Psoas muscle (tissue), 8 donors: ENCODE measurements around the gene UBE2U. TPM values are rescaled to one million over a fixed set of nuclear protein-coding genes. Genes with fewer than 3 reads are reported as not detected.

Experiments
- ATAC-seq, 4 donors: fragments of 200-7000 bp; cut with Tn5 transposase; one replicate each; pipeline ENCODE4 v1.9.1; 2020; ENCODE audit warnings: moderate library complexity in 3 of 4, mild to moderate bottlenecking in 2 of 4
- DNase-seq, 2 donors: peaks; one replicate each; pipeline ENCODE4 v3.0.0-alpha.2; 2020
- H3K27ac ChIP-seq: fragments of 200-600 bp; one replicate; pipeline ENCODE4 v1.8.0; 2022
- H3K27me3 ChIP-seq, 3 donors: fragments of 200-600 bp in 1 of 3; one replicate each; pipeline versions ENCODE4 v1.6.1 to v1.8.0; 2013 to 2022; ENCODE audit warnings: low read length in 2 of 3, mild to moderate bottlenecking in 2 of 3, moderate library complexity in 1 of 3; ENCODE audit not compliant: insufficient read depth in 3 of 3
- H3K36me3 ChIP-seq, 2 donors: fragments of 200-600 bp in 1 of 2; one replicate each; pipeline versions ENCODE4 v1.6.1 to v1.8.0; 2013 to 2022; ENCODE audit warnings: low read depth in 1 of 2, mild to moderate bottlenecking in 1 of 2, moderate library complexity in 1 of 2; ENCODE audit not compliant: insufficient read depth in 1 of 2
- H3K4me1 ChIP-seq: fragments of 200-600 bp; one replicate; pipeline ENCODE4 v1.8.0; 2022
- H3K4me3 ChIP-seq: fragments of 200-600 bp; one replicate; pipeline ENCODE4 v1.8.0; 2022; ENCODE audit warnings: mild to moderate bottlenecking
- H3K9me3 ChIP-seq: fragments of 200-600 bp; one replicate; pipeline ENCODE4 v1.8.0; 2022
- CTCF ChIP-seq: fragments of 200-600 bp; IDR thresholded peaks from one replicate; pipeline ENCODE4 v1.8.0; 2022; ENCODE audit warnings: antibody characterized with exemption
- WGBS, 3 donors: extraction: QIAGEN DNeasy Blood & Tissue Kit; methylation state at CpG; one replicate each; pipeline versions ENCODE4 v1.1.6 to v1.1.7; 2013; 5-methylcytosine and 5-hydroxymethylcytosine counted together
- intact Hi-C, 2 donors: fragments of 100-400 bp; cut with DNase I; formaldehyde crosslinking; loops; one replicate each; pipeline versions ENCODE4 v1.11.0 to v1.14.2; 2022
- polyA plus RNA-seq, 3 donors: library from polyadenylated mRNA; stranded (reverse); fragments of 200-250 nt; gene quantifications; one replicate each; pipeline ENCODE4 v1.2.3, GENCODE V29; 2013
- total RNA-seq, 4 donors: library from RNA; stranded (reverse); fragmentation: NEBNext Ultra II Directional in 2 of 4; extraction: Animal tissue kit (Norgen Biotek cat#: 25700) in 2 of 4; gene quantifications; one replicate each; pipeline versions ENCODE4 v1.2.1 to v1.2.4, GENCODE V29; 2021 to 2023
- donor health status: healthy with polysubstance abuse.
- donor health status: DM: no; HTN: no; CAD: no; lungs with moderate emphysema.
- donor health status: Bipolar disorder and iron deficiency.
- donor health status: healthy.
- donor health status: DM: yes; HTN: yes; CAD: no.
- donor health status: DM: no; HTN: no; CAD: no.
- donor health status: DM: no; HTN: no; CAD: no.
- donor health status: DM: yes; HTN: yes; CAD: no.

UBE2U gene
- total and polyA plus RNA-seq, 7 donors, result not detected

GRCh38 chr1:64171797-64172281 lies 31.6 kb upstream of the UBE2U start:
- ATAC-seq, result no peak
- H3K4me3 ChIP-seq, result no peak overlapping the region
- intact Hi-C loops, result no loop called here

GRCh38 chr1:64172458-64172983 lies 30.9 kb upstream of the UBE2U start:
- ATAC-seq (no peak), DNase-seq (no peak)
- TF ChIP-seq CTCF, result no peak
- no peak overlapping the region for H3K27ac ChIP-seq
- intact Hi-C loops, result no loop called here
- no peak overlapping the region for H3K4me3 ChIP-seq
- no peaks in the 10 kb centered on the region for H3K36me3 ChIP-seq
- no peaks in the 10 kb centered on the region for H3K27me3 ChIP-seq
- no peaks in the 10 kb centered on the region for H3K9me3 ChIP-seq
- WGBS, 3 donors, result 57 to 62% (median 62%) methylated on average over 3 of the region's 3 CpGs
- H3K4me1 ChIP-seq, result peaks cover 9% of the 10 kb centered on the region

More at GRCh38 chr1:64171797-64172281, 31.6 kb upstream of the UBE2U start:
- Histone ChIP-seq H3K27ac (no peak overlapping the region), H3K9me3 (no peaks in the 10 kb centered on the region), H3K36me3 (no peaks in the 10 kb centered on the region), H3K4me1 (peaks cover 9% of the 10 kb centered on the region), H3K27me3 (no peaks in the 10 kb centered on the region)
- WGBS, 3 donors, result 74 to 76% (median 74%) methylated on average over 3 of the region's 3 CpGs
- no peak for TF ChIP-seq CTCF
- no peak for DNase-seq

GRCh38 chr1:64173336-64173940 lies 30.0 kb upstream of the UBE2U start:
- intact Hi-C loops, result no loop called here
- Histone ChIP-seq H3K4me1 (peaks cover 9% of the 10 kb centered on the region), H3K27me3 (no peaks in the 10 kb centered on the region), H3K36me3 (no peaks in the 10 kb centered on the region), H3K27ac (no peak overlapping the region), H3K9me3 (no peaks in the 10 kb centered on the region), H3K4me3 (no peak overlapping the region)
- ATAC-seq (peak in 3 of 4 donors; percentile 40 to 71 (median 53)), DNase-seq (no peak)
- no peak for TF ChIP-seq CTCF
- WGBS, 3 donors, result 31 to 52% (median 32%) methylated on average over 6 of the region's 6 CpGs

GRCh38 chr1:64175639-64176038 lies 27.8 kb upstream of the UBE2U start:
- no peak for DNase-seq
- H3K4me1 ChIP-seq, result peaks cover 9% of the 10 kb centered on the region
- no peak overlapping the region for H3K27ac ChIP-seq
- no peak overlapping the region for H3K4me3 ChIP-seq
- no peaks in the 10 kb centered on the region for H3K9me3 ChIP-seq
- no peak for ATAC-seq
- no peak for TF ChIP-seq CTCF
- intact Hi-C loops, result no loop called here
- no peaks in the 10 kb centered on the region for H3K36me3 ChIP-seq
- no peaks in the 10 kb centered on the region for H3K27me3 ChIP-seq

GRCh38 chr1:64176659-64177058 lies 26.8 kb upstream of the UBE2U start:
- no peak overlapping the region for H3K27ac ChIP-seq
- no peak for DNase-seq
- no peak for ATAC-seq
- H3K9me3 ChIP-seq, result no peaks in the 10 kb centered on the region
- no peak for TF ChIP-seq CTCF
- no peak overlapping the region for H3K4me3 ChIP-seq
- intact Hi-C loops, result no loop called here
- H3K27me3 ChIP-seq, result no peaks in the 10 kb centered on the region
- H3K36me3 ChIP-seq, result no peaks in the 10 kb centered on the region
- peaks cover 9% of the 10 kb centered on the region for H3K4me1 ChIP-seq
- WGBS, 3 donors, result 87 to 88% (median 87%) methylated on average over 3 of the region's 3 CpGs
